GM12878 (cell line): ENCODE data around the gene SBNO2. TPM values are rescaled to one million over a fixed set of nuclear protein-coding genes. Genes with fewer than 3 reads are reported as not detected.
A peak's percentile ranks its signal among the peaks of the same experiment; 100 is the strongest.

ENCODE experiments used
- ATAC-seq: fragments of 200-7000 bp; cut with Tn5 transposase; 3 replicates; pipeline ENCODE4 v1.9.1; 2020; ENCODE audit warnings: mild to moderate bottlenecking, moderate library complexity
- BruUV-seq: library from RNA; stranded (reverse); fragments of 400-500 nt; replicated peaks from 2 replicates; lab custom pipeline; 2021; lab: Mats Ljungman, UMichigan
- CTCF ChIA-PET: fragments of 300-600 bp; sonication (Branson Sonifier 250); formaldehyde crosslinking; extraction: SDS; loops from one replicate; lab custom pipeline; 2021; ENCODE audit warnings: inconsistent platforms; lab: Yijun Ruan, JAX
- POLR2A ChIA-PET: fragments of 350-600 bp; formaldehyde crosslinking; extraction: SDS; loops from one replicate; lab custom pipeline; 2021; ENCODE audit warnings: inconsistent platforms; lab: Charles Lee
- RAD21 ChIA-PET: fragments of 300-600 bp; sonication (Branson Sonifier 250); formaldehyde crosslinking; loops from one replicate; lab custom pipeline; 2023; ENCODE audit warnings: antibody characterized with exemption; ENCODE audit not compliant: unreplicated experiment; lab: Charles Lee
- SMC1A ChIA-PET: fragments of 300-600 bp; sonication (Branson Sonifier 250); formaldehyde crosslinking; loops from one replicate; lab custom pipeline; 2023; ENCODE audit not compliant: unreplicated experiment, uncharacterized antibody; lab: Charles Lee
- DNase-seq: peaks from one replicate; pipeline ENCODE4 v3.0.0-alpha.2; 2011; ENCODE audit warnings: low read depth, low spot score
- FAIRE-seq: peaks from 3 replicates; lab custom pipeline; 2011; peaks lifted over from hg19 to GRCh38; lab: Jason Lieb, UNC
- H2AFZ ChIP-seq: 2 replicates; pipeline ENCODE4 v1.6.0; 2011; ENCODE audit warnings: low read depth, low read length, control low read depth; ENCODE audit not compliant: control insufficient read depth
- H3K27ac ChIP-seq: 2 replicates; pipeline ENCODE4 v1.5.1; 2011; ENCODE audit warnings: control low read depth; ENCODE audit not compliant: control insufficient read depth, insufficient read depth
- H3K27me3 ChIP-seq, 2 experiments: replicated peaks in 1 of 2; 2 replicates each; pipeline versions ENCODE4 v1.6.0 to v1.6.1; 2011; ENCODE audit warnings: low read length in 1 of 2; ENCODE audit not compliant: control insufficient read depth in 2 of 2, insufficient read depth in 2 of 2
- H3K36me3 ChIP-seq, 2 experiments: 2 replicates each; pipeline ENCODE4 v1.5.1; 2011; ENCODE audit warnings: low read length in 1 of 2; ENCODE audit not compliant: control insufficient read depth in 2 of 2, insufficient read depth in 2 of 2
- H3K4me1 ChIP-seq: 2 replicates; pipeline ENCODE4 v1.6.1; 2011; ENCODE audit warnings: mild to moderate bottlenecking, low read length, moderate library complexity, mixed read lengths; ENCODE audit not compliant: control insufficient read depth, insufficient read depth
- H3K4me2 ChIP-seq: 2 replicates; pipeline ENCODE4 v1.6.0; 2011; ENCODE audit warnings: control low read depth; ENCODE audit not compliant: control insufficient read depth, insufficient read depth
- H3K4me3 ChIP-seq: fragments of 200-600 bp; sonication (generic); 2 replicates; pipeline ENCODE4 v1.5.1; 2016
- H3K79me2 ChIP-seq: 2 replicates; pipeline ENCODE4 v1.6.0; 2011; ENCODE audit warnings: low read length; ENCODE audit not compliant: control insufficient read depth, insufficient read depth
- H3K9ac ChIP-seq: 2 replicates; pipeline ENCODE4 v1.8.0; 2011; ENCODE audit warnings: low read length, control low read depth, mixed read lengths; ENCODE audit not compliant: control insufficient read depth, insufficient read depth
- H3K9me3 ChIP-seq: replicated peaks from 3 replicates; pipeline ENCODE4 v1.5.1; 2011; ENCODE audit warnings: mild to moderate bottlenecking, low read length; ENCODE audit not compliant: control insufficient read depth, insufficient read depth
- H4K20me1 ChIP-seq: 2 replicates; pipeline ENCODE4 v1.6.0; 2011; ENCODE audit not compliant: control insufficient read depth, insufficient read depth
- FOXM1 ChIP-seq: IDR thresholded peaks from 2 replicates; pipeline ENCODE4 v1.6.1; 2012; ENCODE audit warnings: low read depth, mild to moderate bottlenecking, inconsistent platforms, low read length, moderate library complexity
- JUNB ChIP-seq: IDR thresholded peaks from 2 replicates; pipeline ENCODE4 v1.6.1; 2016; ENCODE audit warnings: antibody characterized with exemption, mild to moderate bottlenecking
- POLR2A ChIP-seq: IDR thresholded peaks from 2 replicates; pipeline ENCODE4 v1.6.1; 2011; ENCODE audit warnings: low read depth, mild to moderate bottlenecking, low read length
- POLR2AphosphoS5 ChIP-seq: IDR thresholded peaks from 2 replicates; pipeline ENCODE4 v1.6.1; 2011; ENCODE audit warnings: mild to moderate bottlenecking, low read length, inconsistent platforms
- YY1 ChIP-seq: IDR thresholded peaks from 2 replicates; pipeline ENCODE4 v1.6.1; 2011; ENCODE audit warnings: low read depth, mild to moderate bottlenecking, low read length
- ZNF24 ChIP-seq: fragments of 450-650 bp; IDR thresholded peaks from 2 replicates; pipeline ENCODE4 v1.6.1; 2017; ENCODE audit warnings: antibody characterized with exemption, mild to moderate bottlenecking
- WGBS: methylation state at CpG from one replicate; pipeline ENCODE4 v1.1.6; 2016; ENCODE audit warnings: low lambda C conversion rate; ENCODE audit not compliant: insufficient replicate concordance, insufficient coverage; ENCODE audit errors: missing lambda C conversion rate; 5-methylcytosine and 5-hydroxymethylcytosine counted together
- in situ Hi-C: fragments of 300-500 bp; cut with MboI; formaldehyde crosslinking; loops from 9 replicates; pipeline ENCODE4 v1.14.3; 2018; ENCODE audit warnings: mixed read lengths
- intact Hi-C: fragments of 100-400 bp; cut with micrococcal nuclease; formaldehyde crosslinking; loops from one replicate; pipeline ENCODE4 v1.14.2; 2022; ENCODE audit not compliant: unreplicated experiment
- polyA plus RNA-seq, 11 experiments: library from polyadenylated mRNA; depleted of rRNA in 4 of 11; unstranded in 6 of 11; stranded (reverse) in 5 of 11; fragments of >200 nt; fragmentation: Nextera tagmentation in 4 of 11; fragmentation: Illumina TruSeq in 1 of 11; extraction: Ambion mirVana in 4 of 11; extraction: Trizol in 1 of 11; gene quantifications; 1 replicate in 1 of 11; 2 replicates in 10 of 11; pipeline versions ENCODE4 v1.2.1 to v1.2.3, GENCODE V29; 2011 to 2016; ENCODE audit warnings: inconsistent platforms in 2 of 11, missing spikeins in 2 of 11, low read depth in 1 of 11
- total RNA-seq, 4 experiments: library from RNA; depleted of rRNA in 3 of 4; stranded (reverse); fragments of >200 nt in 3 of 4; fragmentation: Illumina TruSeq in 1 of 4; extraction: Trizol in 1 of 4; gene quantifications; 2 replicates each; pipeline versions ENCODE4 v1.2.1 to v1.2.3, GENCODE V29; 2013 to 2021
- TF ChIP-seq, protein P1 (sequence below): fragments of 450-650 bp; formaldehyde crosslinking; IDR thresholded peaks from 2 replicates; pipeline ENCODE4 v1.5.0; 2022; ENCODE audit warnings: mild to moderate bottlenecking, missing genetic modification characterization

SBNO2 gene
- total and polyA plus RNA-seq, 10 of the 15 experiments (the other 5 are each of a cell fraction or from before 2014, with no cell fraction given), result 0.08 to 44.6 (median 5.4) TPM

DNA sequence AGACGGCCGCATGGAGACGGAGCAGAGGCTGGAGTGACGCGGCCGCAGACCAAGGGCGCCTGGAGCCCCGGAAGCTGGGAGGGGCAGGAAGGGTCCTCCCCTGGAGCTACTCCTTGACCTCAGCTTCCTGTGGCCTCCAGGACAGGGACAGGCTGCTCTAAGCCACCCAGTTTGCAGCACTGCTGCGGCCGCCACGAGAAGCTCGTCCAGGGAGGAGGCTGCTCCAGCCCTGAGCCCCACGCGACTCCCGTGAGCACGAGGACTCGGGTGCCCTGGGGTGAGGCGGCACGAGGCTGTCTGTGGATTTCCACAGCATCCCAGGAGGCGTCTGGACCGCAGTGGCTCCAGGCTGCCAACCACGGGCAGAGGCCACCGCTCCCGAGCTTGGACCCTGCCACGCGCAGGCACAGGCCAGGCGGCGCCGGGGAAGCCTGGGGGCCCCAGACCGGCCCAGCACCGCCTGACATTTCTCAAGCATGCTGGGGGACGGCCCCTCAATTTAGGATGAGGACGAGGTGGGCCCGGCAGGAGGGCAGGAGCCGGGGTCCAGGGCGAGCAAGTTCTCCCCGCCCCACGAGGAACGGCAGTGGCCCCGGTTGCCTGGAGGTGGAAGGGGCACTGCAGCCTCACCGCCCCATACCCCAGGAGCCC is 10.7 kb downstream of the SBNO2 start:
- ChIA-PET SMC1A (no interaction called here), POLR2A (no interaction called here), RAD21 (no interaction called here), CTCF (no interaction called here)
- H3K9ac ChIP-seq, result no peak overlapping the region
- in situ Hi-C loops (no loop called here), intact Hi-C loops (no loop called here)
- DNase-seq (no peak), ATAC-seq (no peak), FAIRE-seq (no peak)
- no peak overlapping the region for H2AFZ ChIP-seq
- H3K27ac ChIP-seq, result no peak overlapping the region
- BruUV-seq, result no TSS peak
- no peak overlapping the region for H3K4me2 ChIP-seq
- H3K36me3 ChIP-seq, result peaks cover 2 to 5% of the 10 kb centered on the region in 2 experiments; a peak in 3 of 4 replicates
- peaks cover 4% of the 10 kb centered on the region for H3K79me2 ChIP-seq
- TF ChIP-seq, protein P1, sequence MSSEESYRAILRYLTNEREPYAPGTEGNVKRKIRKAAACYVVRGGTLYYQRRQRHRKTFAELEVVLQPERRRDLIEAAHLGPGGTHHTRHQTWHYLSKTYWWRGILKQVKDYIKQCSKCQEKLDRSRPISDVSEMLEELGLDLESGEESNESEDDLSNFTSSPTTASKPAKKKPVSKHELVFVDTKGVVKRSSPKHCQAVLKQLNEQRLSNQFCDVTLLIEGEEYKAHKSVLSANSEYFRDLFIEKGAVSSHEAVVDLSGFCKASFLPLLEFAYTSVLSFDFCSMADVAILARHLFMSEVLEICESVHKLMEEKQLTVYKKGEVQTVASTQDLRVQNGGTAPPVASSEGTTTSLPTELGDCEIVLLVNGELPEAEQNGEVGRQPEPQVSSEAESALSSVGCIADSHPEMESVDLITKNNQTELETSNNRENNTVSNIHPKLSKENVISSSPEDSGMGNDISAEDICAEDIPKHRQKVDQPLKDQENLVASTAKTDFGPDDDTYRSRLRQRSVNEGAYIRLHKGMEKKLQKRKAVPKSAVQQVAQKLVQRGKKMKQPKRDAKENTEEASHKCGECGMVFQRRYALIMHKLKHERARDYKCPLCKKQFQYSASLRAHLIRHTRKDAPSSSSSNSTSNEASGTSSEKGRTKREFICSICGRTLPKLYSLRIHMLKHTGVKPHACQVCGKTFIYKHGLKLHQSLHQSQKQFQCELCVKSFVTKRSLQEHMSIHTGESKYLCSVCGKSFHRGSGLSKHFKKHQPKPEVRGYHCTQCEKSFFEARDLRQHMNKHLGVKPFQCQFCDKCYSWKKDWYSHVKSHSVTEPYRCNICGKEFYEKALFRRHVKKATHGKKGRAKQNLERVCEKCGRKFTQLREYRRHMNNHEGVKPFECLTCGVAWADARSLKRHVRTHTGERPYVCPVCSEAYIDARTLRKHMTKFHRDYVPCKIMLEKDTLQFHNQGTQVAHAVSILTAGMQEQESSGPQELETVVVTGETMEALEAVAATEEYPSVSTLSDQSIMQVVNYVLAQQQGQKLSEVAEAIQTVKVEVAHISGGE (CRISPR knock-in tag), result no peak
- TF ChIP-seq POLR2AphosphoS5, result 0 out of 2 replicates have a peak, but pooled peaks have one; percentile 13
- no peak for TF ChIP-seq YY1
- TF ChIP-seq JUNB, result no peak
- no peak for TF ChIP-seq FOXM1
- 0 out of 2 replicates have a peak, but pooled peaks have one; percentile 13 for TF ChIP-seq POLR2A
- TF ChIP-seq ZNF24, result no peak
- H3K4me3 ChIP-seq, result no peak overlapping the region
- no peaks in the 10 kb centered on the region for H4K20me1 ChIP-seq
- H3K9me3 ChIP-seq, result peaks cover 1% of the 10 kb centered on the region; the same call in 1 of the 3 replicates
- 99% methylated on average over 41 of the region's 41 CpGs for WGBS
- H3K27me3 ChIP-seq, result no peaks in the 10 kb centered on the region
- no peaks in the 10 kb centered on the region for H3K4me1 ChIP-seq
